Ecto neural progenitor cell (in vitro differentiated cells): Measurements from ENCODE around the gene ARAP1.
A peak's percentile ranks its signal among the peaks of the same experiment; 100 is the strongest.
"Not testable (repeated sequence)": the region's sequence is repeated elsewhere in the genome, so short reads cannot be mapped to it uniquely, and the experiment has no call there.

Experiments
- DNase-seq: peaks from one replicate; pipeline ENCODE4 v3.0.0-alpha.2; 2018; ENCODE audit warnings: low spot score

Gene ARAP1

GRCh38 chr11:72752088-72752914 is at the start of gene ARAP1:
Gene ARAP1, minus strand, starts transcription at chr11:72752408. Its CDS starts 25,280 bp downstream, at chr11:72727128.
- peak; percentile 88 for DNase-seq

GRCh38 chr11:72799441-72799840 is 47.2 kb upstream of the ARAP1 start:
- DNase-seq, result no peak

- DNase-seq, result no peak
Measured at GRCh38 chr11:72798361-72798760, 46.2 kb upstream of the ARAP1 start.

GRCh38 chr11:72793425-72794367 is 41.5 kb upstream of the ARAP1 start, which contains the start of gene STARD10:
Gene STARD10, minus strand, starts transcription at chr11:72794047. Its CDS starts 12,866 bp downstream, at chr11:72781181.
- DNase-seq, result peak; percentile 97

- peak; percentile 46 for DNase-seq
Measured at GRCh38 chr11:72793076-72793424, 40.8 kb upstream of the ARAP1 start.

GRCh38 chr11:72792437-72793021 is 40.3 kb upstream of the ARAP1 start:
- no peak for DNase-seq

- DNase-seq, result not testable (repeated sequence)
Measured at GRCh38 chr11:72791228-72791627, 39.0 kb upstream of the ARAP1 start.

- DNase-seq, result peak; percentile 43
Measured at GRCh38 chr11:72789493-72790131, 37.4 kb upstream of the ARAP1 start.

- DNase-seq, result no peak
Measured at GRCh38 chr11:72788241-72788640, 36.0 kb upstream of the ARAP1 start.

GRCh38 chr11:72787216-72788104 is 35.3 kb upstream of the ARAP1 start:
- DNase-seq, result peak; percentile 81

- no peak for DNase-seq
Measured at GRCh38 chr11:72786305-72787215, 34.4 kb upstream of the ARAP1 start.

- no peak for DNase-seq
Measured at GRCh38 chr11:72784662-72785061, 32.5 kb upstream of the ARAP1 start.

- no peak for DNase-seq
Measured at GRCh38 chr11:72783144-72783905, 31.1 kb upstream of the ARAP1 start.

GRCh38 chr11:72782081-72782920 is 30.1 kb upstream of the ARAP1 start:
- peak; percentile 63 for DNase-seq

GRCh38 chr11:72781313-72782080 is 29.3 kb upstream of the ARAP1 start:
- peak; percentile 66 for DNase-seq

- no peak for DNase-seq
Measured at GRCh38 chr11:72781063-72781312, 28.8 kb upstream of the ARAP1 start.

- DNase-seq, result no peak
Measured at GRCh38 chr11:72780296-72781062, 28.3 kb upstream of the ARAP1 start.
